Measurements from ENCODE around the gene UBE2H. TPM values are rescaled to one million over a fixed set of nuclear protein-coding genes. Genes with fewer than 3 reads are reported as not detected.

Gene UBE2H
- total RNA-seq, 1 donor from 2014 or later, result 120 TPM

DNA sequence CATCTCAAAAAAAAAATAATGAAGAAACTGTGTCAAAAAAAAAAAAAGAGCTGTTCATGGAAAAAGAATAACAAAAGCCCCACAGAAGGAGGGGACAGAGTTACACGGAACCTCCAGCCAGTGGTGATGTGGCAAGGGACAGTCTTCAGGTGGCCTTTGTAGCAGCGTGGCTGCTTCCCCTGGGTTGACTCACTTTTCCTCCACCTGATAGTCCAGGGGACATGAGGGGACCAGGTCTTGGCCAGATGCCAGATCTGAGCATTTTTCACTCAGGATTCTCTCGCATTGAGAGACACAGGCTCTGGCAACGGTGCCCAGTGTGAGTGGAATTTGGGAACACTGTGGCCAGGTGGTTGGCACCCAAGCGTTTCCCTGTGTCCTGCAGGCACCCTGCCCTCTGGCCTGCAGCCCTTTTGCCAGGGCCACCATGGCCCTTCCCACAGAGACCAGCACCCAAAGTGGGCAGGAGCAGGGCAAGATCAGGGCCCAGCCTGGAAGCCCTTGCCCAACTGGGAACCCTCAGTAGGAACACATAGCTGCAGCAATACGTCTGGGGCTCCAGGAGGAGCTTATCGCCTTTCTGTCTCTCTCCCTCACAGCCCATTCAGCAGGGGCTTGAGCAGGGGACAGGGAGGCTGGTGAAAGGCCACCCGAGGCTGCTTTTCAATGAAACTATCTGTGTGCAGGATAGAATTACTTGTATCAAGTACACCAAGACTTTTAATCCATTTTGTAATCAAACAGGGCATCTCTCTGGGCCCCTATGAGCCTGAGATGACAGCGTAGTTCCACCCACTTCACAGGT lies 159.1 kb downstream of the UBE2H start:
- DNase-seq (ENCODE audit: extremely low read depth, low read depth, low spot score), result no peak

DNA sequence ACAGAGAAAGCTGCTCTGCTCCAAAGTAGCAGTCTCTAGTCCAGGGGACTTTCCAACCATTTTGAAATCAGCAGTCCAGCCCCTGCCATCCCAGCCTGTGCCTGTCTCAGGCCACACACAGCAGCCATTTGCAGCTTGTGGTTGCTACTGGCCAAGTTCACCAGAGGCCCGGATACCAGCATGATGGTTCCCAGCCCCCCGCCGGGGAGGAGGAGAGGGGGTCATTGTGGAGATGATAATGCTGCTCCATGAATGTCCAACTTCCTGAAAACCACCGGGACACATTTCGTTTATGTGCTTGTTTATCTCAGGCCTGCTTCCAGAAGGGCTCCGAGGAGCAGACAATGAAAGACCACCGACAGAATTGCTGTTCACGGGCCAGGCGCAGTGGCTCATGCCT lies 160.0 kb downstream of the UBE2H start:
- DNase-seq (ENCODE audit: extremely low read depth, low read depth, low spot score), result no peak

DNA sequence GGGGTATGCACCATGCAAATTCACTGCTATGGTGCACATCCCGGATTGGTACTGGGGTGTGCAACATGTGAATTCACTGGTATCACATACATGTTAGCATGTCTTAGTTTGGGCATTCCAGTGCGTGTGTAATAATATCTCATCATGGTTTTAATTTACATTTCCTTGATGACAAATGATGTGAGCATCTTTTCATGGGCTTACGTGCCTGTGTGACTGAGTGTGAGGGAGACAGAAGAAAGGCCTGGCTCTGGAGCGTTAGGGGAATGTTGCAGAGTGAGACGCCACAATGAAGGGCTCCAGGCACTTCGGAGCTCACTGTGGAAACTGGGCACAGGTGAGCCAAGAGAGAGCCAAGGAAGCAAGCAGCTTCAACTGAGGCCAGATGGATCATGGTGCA lies 162.6 kb downstream of the UBE2H start:
- DNase-seq (ENCODE audit: extremely low read depth, low read depth, low spot score), result no peak

DNA sequence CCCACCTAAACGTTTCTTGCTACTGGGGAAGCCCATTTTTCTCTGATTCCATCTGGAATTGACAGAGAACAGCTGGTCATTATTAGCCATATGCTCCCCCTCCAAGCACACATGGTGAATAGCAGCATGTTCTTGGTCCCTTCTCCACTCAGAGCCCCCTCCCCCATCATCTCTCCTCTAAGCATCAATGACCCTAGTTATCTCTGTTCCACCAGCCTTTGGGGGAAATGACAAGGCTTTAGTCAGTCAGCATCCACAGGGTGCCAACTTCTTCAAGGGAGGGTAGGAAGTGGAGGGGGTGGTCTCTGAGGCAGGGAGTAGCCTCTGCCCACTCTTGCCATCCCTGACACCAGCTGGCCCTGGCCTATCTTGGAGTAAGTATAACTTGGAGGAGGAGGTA lies 163.1 kb downstream of the UBE2H start:
- no peak for DNase-seq (ENCODE audit: extremely low read depth, low read depth, low spot score)

DNA sequence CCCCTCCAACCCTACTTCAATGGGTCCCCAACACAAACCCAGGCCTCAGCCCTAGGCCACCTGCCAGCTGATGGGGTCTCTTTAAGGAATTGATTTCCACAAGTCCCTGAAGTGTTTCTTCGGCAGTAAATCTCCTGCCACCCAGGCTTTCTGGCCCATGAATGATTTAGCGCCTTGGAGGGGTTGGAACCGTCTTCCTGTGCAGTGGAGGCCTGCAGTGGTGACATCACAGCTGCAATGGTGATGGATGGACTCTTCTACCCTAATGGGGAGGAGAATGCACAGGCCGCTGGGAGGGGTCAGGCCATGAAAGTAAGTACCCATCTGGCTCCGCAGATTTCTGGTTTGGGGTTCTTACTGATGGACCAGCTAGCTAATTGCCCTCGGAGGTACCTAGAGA lies 163.8 kb downstream of the UBE2H start:
- no peak for DNase-seq (ENCODE audit: extremely low read depth, low read depth, low spot score)

DNA sequence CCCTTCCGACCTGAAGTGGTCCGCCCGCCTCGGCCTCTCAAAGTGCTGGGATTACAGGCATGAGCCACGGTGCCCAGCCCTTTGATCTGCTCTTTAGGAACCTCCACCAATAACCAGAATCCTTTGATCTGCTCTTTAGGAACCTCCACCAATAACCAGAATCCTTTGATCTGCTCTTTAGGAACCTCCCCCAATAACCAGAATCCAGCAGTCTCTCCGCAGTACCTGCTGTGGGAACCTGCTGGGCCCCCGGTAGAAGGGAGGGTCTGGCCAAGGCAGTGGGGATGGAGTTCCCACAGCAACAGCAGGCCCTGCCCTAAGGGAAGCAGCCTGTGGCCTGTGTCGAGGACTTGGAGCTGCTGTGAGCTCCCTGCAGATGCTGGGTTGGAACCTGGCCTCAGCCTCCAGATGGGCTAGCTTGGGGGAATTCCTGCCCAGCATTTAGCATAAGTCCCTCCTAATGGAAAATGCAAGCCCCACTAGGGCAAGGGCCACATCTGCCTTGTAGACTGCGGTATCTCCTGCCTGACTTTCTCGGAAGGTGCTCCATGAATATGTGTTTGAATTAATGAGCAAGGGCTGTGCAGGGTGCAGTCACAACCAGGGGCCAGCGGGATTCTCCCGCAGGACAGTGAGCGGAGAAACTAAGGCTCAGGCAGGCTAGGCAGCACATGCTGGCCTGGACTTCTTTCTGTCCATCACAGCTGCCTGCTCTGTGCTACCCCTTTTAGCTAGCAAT lies 165.8 kb downstream of the UBE2H start:
- no peak for DNase-seq (ENCODE audit: extremely low read depth, low read depth, low spot score)

DNA sequence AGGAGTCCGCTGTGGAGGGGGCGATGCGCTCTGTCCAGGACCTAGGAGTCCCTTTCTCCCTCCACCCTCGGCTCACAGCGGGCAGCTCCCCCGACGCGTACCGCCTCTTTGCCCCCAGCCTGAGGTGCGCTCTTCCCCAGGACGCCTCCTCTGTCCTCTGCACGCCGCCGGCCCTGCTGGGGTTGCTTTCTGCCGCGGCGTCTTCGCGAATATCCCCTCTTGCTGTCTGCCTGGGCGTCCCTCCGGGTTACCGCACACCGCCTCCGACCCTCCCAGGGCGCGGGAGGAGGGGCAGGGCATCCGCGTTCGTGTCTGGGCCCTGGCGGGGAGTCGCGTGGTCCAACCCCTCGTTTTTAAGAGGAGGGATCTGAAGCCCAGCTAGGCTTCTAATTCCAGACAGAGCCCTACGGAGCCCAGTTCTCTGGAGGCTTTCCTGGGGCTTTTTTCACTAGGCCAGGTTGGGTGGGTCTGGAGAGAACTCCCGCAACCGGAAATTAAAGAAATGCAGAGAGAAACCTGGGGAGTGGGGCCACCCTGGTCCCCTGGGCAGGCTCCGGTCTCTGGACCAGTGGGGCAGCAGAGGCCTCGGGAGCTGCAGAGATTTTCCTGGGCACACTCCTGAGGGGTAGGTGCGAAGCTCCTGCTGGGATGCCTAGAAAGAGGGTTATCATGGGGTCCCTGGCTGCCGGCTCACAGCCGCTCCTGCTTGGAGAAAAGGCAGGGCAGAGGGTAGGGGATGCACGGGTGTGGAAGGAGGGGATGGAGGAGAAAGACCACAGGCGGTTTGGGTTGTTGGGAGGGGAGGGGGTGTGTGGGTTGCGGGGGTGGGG lies 166.9 kb downstream of the UBE2H start:
- DNase-seq (ENCODE audit: extremely low read depth, low read depth, low spot score), result no peak

DNA sequence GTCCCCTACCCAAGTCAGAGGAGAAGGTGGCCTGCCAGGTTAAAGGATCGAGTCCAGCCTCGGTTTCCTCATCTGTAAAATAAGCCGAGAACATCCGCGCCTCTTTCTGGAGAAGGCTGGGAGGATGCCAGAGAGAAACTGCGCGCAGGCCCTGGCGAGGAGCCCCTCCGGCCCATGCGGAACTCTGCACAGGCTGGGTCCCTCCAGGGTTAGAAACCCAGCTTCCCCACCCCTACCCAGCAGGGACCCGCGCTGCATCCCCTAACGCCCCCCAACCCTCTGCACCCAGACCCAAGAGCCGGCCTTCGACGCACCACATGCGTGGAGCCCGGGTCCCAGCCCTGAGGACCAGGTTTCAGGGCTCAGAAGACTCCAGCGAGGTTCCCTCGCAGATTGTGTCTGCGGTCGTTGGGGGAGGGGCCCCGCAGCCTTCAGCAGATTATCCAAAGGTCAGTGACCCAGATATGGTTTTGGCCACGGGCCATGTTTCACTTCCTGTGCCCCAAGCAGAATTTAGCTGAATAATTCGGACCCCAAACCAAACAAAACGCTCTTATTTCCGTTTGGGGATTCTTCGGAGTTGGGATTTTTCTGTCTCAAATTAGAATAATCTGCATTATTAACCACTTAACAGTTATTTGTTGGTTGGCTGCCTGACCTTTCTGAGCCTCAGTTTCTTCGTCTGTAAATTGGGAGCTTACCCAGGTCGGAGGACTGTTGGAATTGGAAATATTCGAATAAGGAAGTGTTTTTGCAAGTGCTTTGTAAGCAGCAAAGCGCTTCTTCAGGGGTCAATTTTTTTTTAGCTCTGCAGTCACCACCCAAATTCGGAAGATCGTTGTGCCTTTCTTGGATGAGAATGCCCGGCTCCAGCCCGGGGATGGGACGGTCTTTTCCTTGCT lies 167.7 kb downstream of the UBE2H start:
- DNase-seq (ENCODE audit: extremely low read depth, low read depth, low spot score), result no peak

DNA sequence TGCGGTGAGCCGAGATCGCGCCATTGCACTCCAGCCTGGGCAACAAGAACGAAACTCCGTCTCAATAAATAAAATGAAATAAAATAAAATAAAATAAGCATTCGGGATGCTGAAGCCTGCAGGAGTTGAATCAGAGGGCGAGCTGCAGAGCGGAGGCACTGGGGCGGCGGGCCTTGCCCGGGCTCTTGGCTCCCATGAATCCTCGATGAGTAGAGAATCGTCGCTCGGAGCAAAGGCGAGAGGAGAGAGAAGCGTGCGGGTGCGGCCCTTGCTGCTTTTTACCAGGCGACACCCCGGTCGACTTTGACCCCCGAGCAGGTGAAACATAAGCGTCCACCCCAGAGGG lies 168.3 kb downstream of the UBE2H start:
- DNase-seq (ENCODE audit: extremely low read depth, low read depth, low spot score), result no peak

DNA sequence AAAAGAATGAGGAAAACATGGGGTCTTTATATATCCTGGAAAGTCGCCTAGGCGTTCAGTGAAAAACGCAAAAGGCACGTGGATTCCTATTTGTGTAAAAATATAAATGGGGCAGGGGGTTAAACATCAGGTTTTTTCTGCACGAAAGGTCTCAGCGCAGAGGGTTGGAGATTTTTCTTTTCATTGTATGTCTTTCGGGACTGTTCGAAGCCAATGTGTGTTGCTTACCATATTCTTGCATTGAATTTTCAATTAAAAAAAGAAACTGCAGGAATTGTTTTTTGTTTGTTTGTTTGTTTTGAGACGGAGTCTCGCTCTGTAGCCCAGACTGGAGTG lies 169.2 kb downstream of the UBE2H start:
- no peak for DNase-seq (ENCODE audit: extremely low read depth, low read depth, low spot score)

DNA sequence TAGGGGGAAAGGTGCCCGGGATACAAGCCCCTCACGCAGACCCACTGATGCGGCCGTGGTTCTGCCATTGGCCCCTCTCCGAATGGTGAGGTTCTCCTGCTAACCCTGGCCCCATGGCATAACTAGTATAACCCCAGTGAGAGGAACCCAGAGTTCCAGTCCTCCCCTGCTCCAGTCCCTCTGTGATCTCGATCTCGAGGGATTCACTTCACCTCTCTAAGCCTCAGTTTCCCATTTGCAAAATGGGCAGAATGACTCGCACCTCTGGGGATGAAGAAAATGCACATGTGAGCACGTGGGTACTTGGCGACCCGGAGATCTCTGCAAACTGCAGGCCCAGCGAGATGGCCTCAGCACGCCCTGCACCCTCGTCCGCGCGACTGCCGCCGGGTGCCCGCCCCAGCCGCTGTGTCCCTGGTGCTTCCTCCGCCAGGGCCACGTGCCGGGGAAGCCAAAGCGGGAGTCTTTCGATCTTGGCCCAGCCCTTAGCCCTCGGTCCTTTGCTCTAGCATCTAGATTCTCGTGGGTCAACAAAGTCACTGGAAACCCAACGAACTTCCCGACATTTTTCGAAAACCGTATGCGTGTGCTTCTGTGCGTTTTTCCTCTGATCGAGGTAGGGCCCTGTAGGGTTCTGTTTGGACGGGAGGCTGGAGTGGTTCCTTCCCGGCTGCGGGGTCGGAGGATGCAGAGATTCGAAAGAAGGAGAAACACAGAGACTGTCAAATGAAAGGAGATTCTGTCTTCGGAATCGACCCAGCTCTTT lies 169.8 kb downstream of the UBE2H start:
- no peak for DNase-seq (ENCODE audit: extremely low read depth, low read depth, low spot score)

DNA sequence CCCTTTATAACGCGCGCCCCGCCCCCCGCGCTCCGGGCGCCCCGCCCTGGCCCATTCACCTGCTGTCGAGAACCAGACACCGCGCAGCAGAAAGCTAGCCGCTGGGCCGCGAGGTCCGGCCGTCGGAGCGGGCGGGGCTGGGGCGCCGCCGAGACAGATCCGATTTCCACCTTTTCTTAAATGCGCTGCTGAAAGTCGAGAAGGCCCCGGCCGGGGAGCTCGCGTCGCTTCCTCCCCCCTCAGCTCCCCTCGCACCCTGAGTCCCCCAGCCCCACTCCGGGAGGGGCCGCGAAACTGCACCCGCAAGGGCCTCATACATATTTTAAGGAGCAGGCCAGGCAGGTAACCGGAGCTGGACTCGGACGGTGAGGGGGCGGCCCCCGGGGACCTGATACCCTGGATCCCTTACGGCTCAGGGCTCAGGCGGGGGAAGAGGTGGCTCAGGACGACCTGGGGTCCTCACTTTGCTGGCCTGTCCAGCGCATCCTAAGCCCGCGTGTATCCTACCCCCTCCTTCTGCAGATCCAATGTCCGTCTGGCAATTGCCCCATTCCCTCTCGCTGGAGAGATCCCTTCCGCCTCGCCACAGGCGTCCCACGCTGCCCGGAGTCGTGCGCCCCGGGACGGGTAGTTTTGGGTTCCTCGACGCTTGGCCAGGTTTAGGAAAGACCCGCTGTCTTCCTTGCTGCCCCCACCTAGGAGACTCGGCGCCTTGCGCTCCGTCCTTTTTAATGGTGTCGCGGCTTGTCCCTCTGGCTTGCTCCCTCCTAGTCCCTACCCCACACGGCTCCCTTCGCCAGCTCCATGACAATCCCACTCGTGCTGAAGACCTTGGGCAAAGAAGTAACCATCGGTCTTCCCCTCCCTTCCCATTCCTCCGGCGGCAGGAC lies 170.6 kb downstream of the UBE2H start:
- DNase-seq (ENCODE audit: extremely low read depth, low read depth, low spot score), result no peak

DNA sequence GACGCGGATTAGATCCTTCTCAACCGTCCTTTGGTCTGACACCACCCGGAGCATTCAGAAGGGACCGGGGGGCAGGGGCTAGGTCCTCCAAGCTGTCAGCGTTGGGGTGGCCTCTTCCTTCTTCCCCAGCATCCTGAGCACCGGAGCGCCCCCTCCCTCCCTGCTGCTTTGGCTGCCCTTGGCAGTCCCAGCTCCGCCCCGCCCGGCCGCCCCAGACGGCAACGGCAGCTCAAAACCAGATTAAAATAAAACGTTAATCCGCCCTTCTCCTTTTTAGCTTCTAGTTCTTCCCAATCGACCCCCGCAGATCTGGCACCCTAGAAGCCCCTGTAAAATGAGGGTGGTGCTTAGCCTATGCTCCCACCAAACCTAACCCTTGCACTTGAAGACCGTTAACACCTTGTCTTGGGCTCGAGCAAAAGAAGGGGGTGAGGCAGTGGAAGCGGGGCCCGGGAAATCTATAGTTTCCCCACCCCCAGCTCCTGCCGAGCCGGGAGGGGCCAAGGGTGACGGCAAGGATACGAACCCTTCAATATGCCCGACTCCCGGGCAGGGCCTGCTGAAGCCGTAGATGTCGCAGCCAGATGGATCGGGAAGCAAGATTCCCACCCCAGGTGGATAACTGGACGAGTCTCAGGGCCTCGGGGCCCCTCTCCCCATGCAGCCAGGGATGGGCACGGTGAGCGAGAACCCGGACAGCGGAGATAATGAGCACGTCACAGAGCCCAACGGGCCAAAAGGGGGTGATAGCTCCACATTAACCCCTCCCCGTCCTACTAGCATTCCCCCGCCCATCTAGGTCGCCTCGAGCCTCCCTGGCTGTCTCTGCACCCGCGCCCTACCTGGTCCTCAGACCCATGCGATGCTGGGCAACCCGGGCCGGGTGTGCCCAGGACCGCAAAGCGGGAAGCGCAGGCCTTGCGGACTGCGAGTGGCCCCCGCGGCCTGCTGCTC lies 171.5 kb downstream of the UBE2H start:
- no peak for DNase-seq (ENCODE audit: extremely low read depth, low read depth, low spot score)

Other genes with a start within 250 kb of the UBE2H start
- 17.2 and 17.5 TPM in 2 replicates for gene ZC3HC1, start 98.4 kb upstream of the UBE2H start, total RNA-seq
- gene KLHDC10, start 117.6 kb upstream of the UBE2H start, total RNA-seq, result 18.0 and 20.8 TPM in 2 replicates